ENCODE measurements around the gene MAZ. TPM values are rescaled to one million over a fixed set of nuclear protein-coding genes. Genes with fewer than 3 reads are reported as not detected.

Gene MAZ
- total and polyA plus RNA-seq, 2 of the 13 experiments (the other 11 are each of a cell fraction or from before 2014, with no cell fraction given) = 203 to 277 TPM

DNA sequence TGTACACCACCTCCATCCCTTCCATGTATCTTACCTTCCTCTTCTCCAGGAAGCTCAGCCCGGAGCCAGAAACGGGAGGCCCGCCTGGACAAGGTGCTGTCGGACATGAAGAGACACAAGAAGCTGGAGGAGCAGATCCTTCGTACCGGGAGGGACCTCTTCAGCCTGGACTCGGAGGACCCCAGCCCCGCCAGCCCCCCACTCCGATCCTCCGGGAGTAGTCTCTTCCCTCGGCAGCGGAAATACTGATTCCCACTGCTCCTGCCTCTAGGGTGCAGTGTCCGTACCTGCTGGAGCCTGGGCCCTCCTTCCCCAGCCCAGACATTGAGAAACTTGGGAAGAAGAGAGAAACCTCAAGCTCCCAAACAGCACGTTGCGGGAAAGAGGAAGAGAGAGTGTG is 13.2 kb downstream of the MAZ start (continued):
- TF ChIP-seq ZHX2 (IDR thresholded peaks at IDR 0.05; ENCODE audit: low read depth) = no peak
- no peak for TF ChIP-seq ZHX2 (CRISPR knock-in tag; IDR thresholded peaks at IDR 0.05; ENCODE audit: borderline replicate concordance)
- TF ChIP-seq HOMEZ (CRISPR knock-in tag; IDR thresholded peaks at IDR 0.05; ENCODE audit: low read depth) = no peak
- TF ChIP-seq PCBP2 (optimal IDR thresholded peaks at IDR 0.05; ENCODE audit: low read depth, low read length, poor library complexity, severe bottlenecking) = no peak
- peak; percentile 85 for TF ChIP-seq ZBTB33 (CRISPR knock-in tag; IDR thresholded peaks at IDR 0.05)
- no peak for TF ChIP-seq CREM (IDR thresholded peaks at IDR 0.05)
- TF ChIP-seq CREM (CRISPR knock-in tag; IDR thresholded peaks at IDR 0.05) = 0 out of 2 replicates have a peak, but pooled peaks have one; percentile 10
- 0 out of 2 replicates have a peak, but pooled peaks have one; percentile 5 for TF ChIP-seq PITX1 (CRISPR knock-in tag; IDR thresholded peaks at IDR 0.05)
- TF ChIP-seq ZNF512 (CRISPR knock-in tag; IDR thresholded peaks at IDR 0.05) = no peak
- TF ChIP-seq ZNF496 (CRISPR knock-in tag; IDR thresholded peaks at IDR 0.05; ENCODE audit: insufficient replicate concordance) = no peak
- no peak for TF ChIP-seq ZNF614 (CRISPR knock-in tag; IDR thresholded peaks at IDR 0.05; ENCODE audit: borderline replicate concordance)
- no peak for TF ChIP-seq POGZ (CRISPR knock-in tag; IDR thresholded peaks at IDR 0.05)
- no peak for TF ChIP-seq PAWR (CRISPR knock-in tag; IDR thresholded peaks at IDR 0.05; ENCODE audit: borderline replicate concordance)
- TF ChIP-seq, protein P1, sequence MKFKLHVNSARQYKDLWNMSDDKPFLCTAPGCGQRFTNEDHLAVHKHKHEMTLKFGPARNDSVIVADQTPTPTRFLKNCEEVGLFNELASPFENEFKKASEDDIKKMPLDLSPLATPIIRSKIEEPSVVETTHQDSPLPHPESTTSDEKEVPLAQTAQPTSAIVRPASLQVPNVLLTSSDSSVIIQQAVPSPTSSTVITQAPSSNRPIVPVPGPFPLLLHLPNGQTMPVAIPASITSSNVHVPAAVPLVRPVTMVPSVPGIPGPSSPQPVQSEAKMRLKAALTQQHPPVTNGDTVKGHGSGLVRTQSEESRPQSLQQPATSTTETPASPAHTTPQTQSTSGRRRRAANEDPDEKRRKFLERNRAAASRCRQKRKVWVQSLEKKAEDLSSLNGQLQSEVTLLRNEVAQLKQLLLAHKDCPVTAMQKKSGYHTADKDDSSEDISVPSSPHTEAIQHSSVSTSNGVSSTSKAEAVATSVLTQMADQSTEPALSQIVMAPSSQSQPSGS (CRISPR knock-in tag; IDR thresholded peaks at IDR 0.05) = no peak
- 0 out of 2 replicates have a peak, but pooled peaks have one; percentile 3 for TF ChIP-seq ZNF501 (CRISPR knock-in tag; IDR thresholded peaks at IDR 0.05)
- 0 out of 2 replicates have a peak, but pooled peaks have one; percentile 23 for TF ChIP-seq SAFB2 (CRISPR knock-in tag; IDR thresholded peaks at IDR 0.05; ENCODE audit: borderline replicate concordance, low read depth)

Data from HepG2 (cell line).